Gastroesophageal sphincter (tissue), 3 donors: ENCODE measurements around the gene REV1.

ENCODE experiments used
- CTCF ChIP-seq, 4 experiments: fragments of 200-600 bp in 2 of 4; fragments of 450-650 bp in 2 of 4; sonication (generic) in 1 of 4; IDR thresholded peaks; one replicate each; pipeline ENCODE4 v1.5.1; 2017 to 2019; ENCODE audit warnings: antibody characterized with exemption in 4 of 4, mild to moderate bottlenecking in 2 of 4, moderate library complexity in 2 of 4
- POLR2A ChIP-seq, 2 donors: fragments of 450-650 bp; IDR thresholded peaks; one replicate each; pipeline ENCODE4 v1.6.1; 2017; ENCODE audit warnings: antibody characterized with exemption in 2 of 2, mild to moderate bottlenecking in 2 of 2, moderate library complexity in 1 of 2
- POLR2AphosphoS5 ChIP-seq: sonication (generic); formaldehyde crosslinking; IDR thresholded peaks from one replicate; pipeline ENCODE4 v1.6.1; 2017; ENCODE audit warnings: antibody characterized with exemption

DNA sequence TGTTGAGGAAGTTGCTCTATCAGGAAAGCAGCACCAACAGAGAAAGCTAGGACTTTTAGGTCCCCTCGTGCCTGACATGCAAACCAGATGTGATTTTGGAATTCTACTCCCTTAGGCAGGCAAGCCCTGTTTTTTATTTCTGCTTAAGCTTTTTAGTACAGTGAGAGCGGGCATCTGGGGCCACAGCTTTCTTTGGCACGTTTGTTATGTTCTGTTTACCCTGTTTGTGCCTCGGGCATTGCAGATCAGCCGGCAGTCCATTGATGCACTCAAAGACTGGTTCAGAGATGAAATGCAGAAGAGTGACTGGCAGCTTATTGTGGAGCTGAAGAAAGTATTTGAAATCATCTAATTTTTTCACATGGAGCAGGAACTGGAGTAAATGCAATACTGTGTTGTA lies 90.8 kb downstream of the REV1 start:
- TF ChIP-seq CTCF (IDR thresholded peaks at IDR 0.05) (no peak), POLR2A (IDR thresholded peaks at IDR 0.05) (no peak), POLR2AphosphoS5 (no peak)
